SU-DHL-6 (cell line): ENCODE data around the gene C8A.

Source experiments
- EZH2phosphoT487 ChIP-seq: fragments of 200-600 bp; sonication (generic), shearing (Covaris generic); conservative IDR thresholded peaks from 2 replicates; pipeline ENCODE4 v1.6.1; 2018; ENCODE audit warnings: mild to moderate bottlenecking, antibody characterized with exemption, low read length, moderate library complexity, mixed read lengths
- TF ChIP-seq, protein P1 (sequence below): fragments of 200-600 bp; sonication (generic); IDR thresholded peaks from one replicate; pipeline ENCODE4 v1.5.1; 2017; ENCODE audit warnings: antibody characterized with exemption, mild to moderate bottlenecking, low read length, moderate library complexity; ENCODE audit not compliant: insufficient read depth, poor library complexity, severe bottlenecking

GRCh38 chr1:56838759-56839158 is 15.8 kb upstream of the C8A start:
- TF ChIP-seq, protein P1, sequence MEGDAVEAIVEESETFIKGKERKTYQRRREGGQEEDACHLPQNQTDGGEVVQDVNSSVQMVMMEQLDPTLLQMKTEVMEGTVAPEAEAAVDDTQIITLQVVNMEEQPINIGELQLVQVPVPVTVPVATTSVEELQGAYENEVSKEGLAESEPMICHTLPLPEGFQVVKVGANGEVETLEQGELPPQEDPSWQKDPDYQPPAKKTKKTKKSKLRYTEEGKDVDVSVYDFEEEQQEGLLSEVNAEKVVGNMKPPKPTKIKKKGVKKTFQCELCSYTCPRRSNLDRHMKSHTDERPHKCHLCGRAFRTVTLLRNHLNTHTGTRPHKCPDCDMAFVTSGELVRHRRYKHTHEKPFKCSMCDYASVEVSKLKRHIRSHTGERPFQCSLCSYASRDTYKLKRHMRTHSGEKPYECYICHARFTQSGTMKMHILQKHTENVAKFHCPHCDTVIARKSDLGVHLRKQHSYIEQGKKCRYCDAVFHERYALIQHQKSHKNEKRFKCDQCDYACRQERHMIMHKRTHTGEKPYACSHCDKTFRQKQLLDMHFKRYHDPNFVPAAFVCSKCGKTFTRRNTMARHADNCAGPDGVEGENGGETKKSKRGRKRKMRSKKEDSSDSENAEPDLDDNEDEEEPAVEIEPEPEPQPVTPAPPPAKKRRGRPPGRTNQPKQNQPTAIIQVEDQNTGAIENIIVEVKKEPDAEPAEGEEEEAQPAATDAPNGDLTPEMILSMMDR: no peak
- TF ChIP-seq EZH2phosphoT487: no peak
